ENCODE data around the gene RRP8. TPM values are rescaled to one million over a fixed set of nuclear protein-coding genes. Genes with fewer than 3 reads are reported as not detected.

Gene RRP8
- total and polyA plus RNA-seq, 4 donors, result 3.4 to 37.3 (median 20.5) TPM

DNA sequence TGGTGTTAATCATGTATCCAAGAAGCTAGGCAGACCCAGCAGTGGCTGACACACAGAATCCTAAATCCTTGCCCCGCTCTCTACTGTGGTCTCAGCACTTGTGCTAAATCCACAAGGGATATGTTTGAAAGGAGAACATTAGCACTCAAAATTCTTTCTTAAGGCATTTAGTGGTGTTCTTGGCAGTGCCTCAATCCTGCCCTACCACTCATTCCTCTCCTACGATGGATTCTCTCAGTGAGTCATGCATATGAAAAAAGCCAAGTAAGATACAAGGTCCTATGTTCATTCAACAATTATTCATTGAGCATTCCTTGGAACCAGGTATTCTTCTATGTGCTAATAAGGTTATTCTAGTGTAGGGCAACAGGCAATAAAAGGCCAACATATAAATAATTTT lies 31.2 kb downstream of the RRP8 start:
- Histone ChIP-seq H3K27me3 (ENCODE audit: control insufficient read depth in 1 of 2, insufficient read depth in 2 of 2, low read length in 1 of 2) (no peaks in the 10 kb centered on the region), H3K9me3 (ENCODE audit: control insufficient read depth, low read length) (no peaks in the 10 kb centered on the region), H3K27ac (ENCODE audit: low read depth in 1 of 2, low read length in 2 of 2) (no peak overlapping the region), H3K4me3 (ENCODE audit: low read length in 2 of 2) (no peak overlapping the region), H3K4me1 (ENCODE audit: control insufficient read depth in 1 of 2, insufficient read depth in 2 of 2, low read length in 2 of 2) (no peaks in the 10 kb centered on the region), H3K36me3 (ENCODE audit: control insufficient read depth in 1 of 2, insufficient read depth in 2 of 2, low read length in 1 of 2) (no peaks in the 10 kb centered on the region)
- 32% methylated on average over 2 of the region's 2 CpGs for WGBS, 2 donors
- DNase-seq (no peak), ATAC-seq (ENCODE audit: low FRiP score) (no peak)
- intact Hi-C loops (cut with DNase I), result no loop called here

DNA sequence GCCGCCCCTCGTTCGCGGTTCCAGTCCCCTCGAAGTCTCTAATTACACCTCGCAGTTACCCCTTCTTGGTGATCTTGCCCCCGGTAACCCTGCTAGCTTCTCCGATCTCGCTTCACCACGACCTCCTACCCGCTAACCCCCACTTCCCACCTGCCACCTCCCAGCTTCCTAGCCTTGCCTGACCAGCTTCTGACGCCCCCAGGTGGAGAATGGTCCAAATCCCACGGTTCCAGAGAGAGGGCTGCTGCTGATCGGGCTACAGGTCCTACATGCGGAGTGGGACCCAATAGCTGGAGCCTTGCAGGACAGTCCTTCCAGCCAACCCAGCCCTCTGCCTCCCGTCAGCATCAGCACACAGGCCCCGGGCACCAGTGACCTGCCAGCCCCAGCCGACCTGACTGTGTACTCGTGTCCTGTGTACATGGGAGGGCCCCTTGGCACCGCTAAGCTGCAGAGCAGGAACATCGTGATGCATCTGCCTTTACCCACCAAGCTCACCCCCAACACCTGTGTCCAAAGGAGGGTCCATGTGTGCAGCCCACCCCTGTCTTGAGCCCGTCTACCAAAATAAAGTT lies 31.9 kb downstream of the RRP8 start:
- no peak for ATAC-seq (ENCODE audit: low FRiP score)
- no peaks in the 10 kb centered on the region for H3K27me3 ChIP-seq (ENCODE audit: control insufficient read depth in 1 of 2, insufficient read depth in 2 of 2, low read length in 1 of 2)
- no peak overlapping the region for H3K27ac ChIP-seq (ENCODE audit: low read depth in 1 of 2, low read length in 2 of 2)
- WGBS, 2 donors, result 68 to 78% methylated on average over 22 of the region's 22 CpGs
- peak in 1 of 2 donors; percentile 69 for DNase-seq
- H3K4me3 ChIP-seq (ENCODE audit: low read length in 2 of 2), result no peak overlapping the region
- H3K36me3 ChIP-seq (ENCODE audit: control insufficient read depth in 1 of 2, insufficient read depth in 2 of 2, low read length in 1 of 2), result no peaks in the 10 kb centered on the region
- no peaks in the 10 kb centered on the region for H3K9me3 ChIP-seq (ENCODE audit: control insufficient read depth, low read length)
- intact Hi-C loops (cut with DNase I), result no loop called here
- H3K4me1 ChIP-seq (ENCODE audit: control insufficient read depth in 1 of 2, insufficient read depth in 2 of 2, low read length in 2 of 2), result no peaks in the 10 kb centered on the region

DNA sequence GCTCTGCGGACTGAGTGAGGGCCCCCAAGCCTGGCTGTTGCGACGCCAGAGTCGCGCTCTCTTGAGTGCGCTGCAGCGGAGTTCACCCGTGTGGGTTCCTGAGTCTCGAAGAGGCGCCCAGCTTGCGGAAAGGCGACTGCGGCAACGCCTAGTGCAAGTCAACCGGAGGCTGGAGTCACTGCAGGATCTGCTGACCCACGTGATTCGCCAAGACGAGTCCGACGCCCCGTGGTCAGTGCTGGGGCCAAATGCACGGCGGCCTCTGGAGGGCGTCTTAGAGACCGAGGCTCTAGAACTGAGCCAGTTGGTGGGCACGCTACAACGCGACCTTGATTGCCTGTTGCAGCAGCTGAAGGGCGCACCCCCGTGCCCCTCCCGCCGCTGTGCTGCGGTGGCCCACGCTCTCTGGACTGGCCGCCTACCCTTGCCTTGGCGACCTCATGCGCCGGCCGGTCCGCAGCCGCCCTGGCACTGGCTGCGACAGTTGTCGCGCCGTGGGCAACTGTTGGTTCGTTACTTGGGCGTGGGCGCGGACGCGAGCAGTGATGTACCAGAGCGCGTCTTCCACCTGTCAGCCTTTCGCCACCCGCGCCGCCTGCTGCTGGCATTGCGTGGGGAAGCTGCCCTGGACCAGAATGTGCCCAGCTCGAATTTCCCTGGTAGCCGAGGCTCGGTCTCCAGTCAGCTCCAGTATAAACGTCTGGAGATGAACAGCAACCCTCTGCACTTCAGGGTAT lies 32.6 kb downstream of the RRP8 start:
- WGBS, 2 donors, result 58 to 70% methylated on average over 62 of the region's 62 CpGs
- H3K4me3 ChIP-seq (ENCODE audit: low read length in 2 of 2), result no peak overlapping the region
- DNase-seq (peak in 1 of 2 donors; percentile 69), ATAC-seq (ENCODE audit: low FRiP score) (peak; percentile 27)
- no peaks in the 10 kb centered on the region for H3K36me3 ChIP-seq (ENCODE audit: control insufficient read depth in 1 of 2, insufficient read depth in 2 of 2, low read length in 1 of 2)
- no peaks in the 10 kb centered on the region for H3K9me3 ChIP-seq (ENCODE audit: control insufficient read depth, low read length)
- H3K4me1 ChIP-seq (ENCODE audit: control insufficient read depth in 1 of 2, insufficient read depth in 2 of 2, low read length in 2 of 2), result no peaks in the 10 kb centered on the region
- no peaks in the 10 kb centered on the region for H3K27me3 ChIP-seq (ENCODE audit: control insufficient read depth in 1 of 2, insufficient read depth in 2 of 2, low read length in 1 of 2)
- no peak overlapping the region for H3K27ac ChIP-seq (ENCODE audit: low read depth in 1 of 2, low read length in 2 of 2)
- intact Hi-C loops (cut with DNase I), result no loop called here

DNA sequence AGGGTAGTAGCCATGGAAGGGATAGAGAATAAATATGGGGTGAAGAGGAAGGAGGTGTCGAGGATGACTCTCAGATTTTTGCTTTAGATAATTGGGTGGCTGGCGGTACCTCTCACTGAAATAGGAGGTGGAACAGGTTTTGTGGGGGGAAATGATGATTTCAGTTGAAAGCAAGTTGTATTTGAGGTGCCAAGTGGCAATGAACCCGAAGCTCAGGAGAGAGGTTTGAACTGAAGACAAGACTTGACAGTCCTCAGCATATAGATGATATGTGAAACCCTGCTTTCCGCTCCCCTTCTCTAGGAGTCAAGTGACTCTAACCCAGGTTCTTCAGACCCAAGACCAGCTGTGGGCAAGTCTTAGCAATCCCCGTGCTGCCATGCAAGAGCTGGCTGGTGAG lies 33.7 kb downstream of the RRP8 start:
- intact Hi-C loops (cut with DNase I), result no loop called here
- H3K27ac ChIP-seq (ENCODE audit: low read depth in 1 of 2, low read length in 2 of 2), result no peak overlapping the region
- H3K9me3 ChIP-seq (ENCODE audit: control insufficient read depth, low read length), result no peaks in the 10 kb centered on the region
- DNase-seq, result no peak
- ATAC-seq (ENCODE audit: low FRiP score), result no peak
- no peak overlapping the region for H3K4me3 ChIP-seq (ENCODE audit: low read length in 2 of 2)
- H3K27me3 ChIP-seq (ENCODE audit: control insufficient read depth in 1 of 2, insufficient read depth in 2 of 2, low read length in 1 of 2), result no peaks in the 10 kb centered on the region
- H3K36me3 ChIP-seq (ENCODE audit: control insufficient read depth in 1 of 2, insufficient read depth in 2 of 2, low read length in 1 of 2), result no peaks in the 10 kb centered on the region
- WGBS, 2 donors, result 87 to 97% methylated on average over 5 of the region's 5 CpGs
- no peaks in the 10 kb centered on the region for H3K4me1 ChIP-seq (ENCODE audit: control insufficient read depth in 1 of 2, insufficient read depth in 2 of 2, low read length in 2 of 2)

DNA sequence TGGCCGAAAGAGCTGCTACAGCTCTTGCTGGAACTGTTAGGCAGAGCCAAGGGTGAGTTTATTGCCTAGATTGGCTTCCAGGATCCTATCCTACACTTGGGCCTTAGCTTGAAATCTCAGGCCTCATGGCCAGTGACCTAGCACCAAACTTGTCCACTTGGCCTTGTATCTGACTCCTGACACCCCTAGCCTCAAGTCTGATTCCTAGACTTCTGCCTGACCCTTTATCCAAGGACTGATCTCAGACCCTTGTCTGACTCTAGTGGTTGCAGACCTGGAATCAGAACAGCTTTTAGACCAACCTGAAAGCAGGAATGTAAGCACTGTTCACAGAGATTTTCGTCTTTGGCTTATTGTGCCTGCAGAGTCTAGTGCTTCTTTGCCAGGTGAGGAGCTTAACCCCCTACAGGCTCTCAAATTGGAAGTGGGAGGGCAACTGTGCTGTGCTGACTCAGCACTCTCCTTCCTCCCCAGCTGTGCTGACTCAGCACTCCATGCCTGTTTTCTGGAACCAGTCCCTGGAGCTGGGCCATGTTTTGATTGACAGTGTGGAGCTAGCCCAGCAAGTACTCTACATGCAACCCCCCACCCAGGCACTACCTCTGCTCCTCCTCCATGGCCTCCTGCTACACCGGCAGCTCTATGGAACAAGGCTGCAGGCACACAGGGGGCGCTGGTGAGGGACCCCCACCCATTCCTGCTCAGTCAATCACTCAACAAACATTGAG lies 35.1 kb downstream of the RRP8 start:
- WGBS, 2 donors, result 51 to 54% methylated on average over 4 of the region's 4 CpGs
- Histone ChIP-seq H3K9me3 (ENCODE audit: control insufficient read depth, low read length) (no peaks in the 10 kb centered on the region), H3K27ac (ENCODE audit: low read depth in 1 of 2, low read length in 2 of 2) (no peak overlapping the region), H3K27me3 (ENCODE audit: control insufficient read depth in 1 of 2, insufficient read depth in 2 of 2, low read length in 1 of 2) (no peaks in the 10 kb centered on the region), H3K36me3 (ENCODE audit: control insufficient read depth in 1 of 2, insufficient read depth in 2 of 2, low read length in 1 of 2) (no peaks in the 10 kb centered on the region), H3K4me1 (ENCODE audit: control insufficient read depth in 1 of 2, insufficient read depth in 2 of 2, low read length in 2 of 2) (no peaks in the 10 kb centered on the region), H3K4me3 (ENCODE audit: low read length in 2 of 2) (no peak overlapping the region)
- no peak for ATAC-seq (ENCODE audit: low FRiP score)
- intact Hi-C loops (cut with DNase I), result no loop called here
- DNase-seq, result peak in 1 of 2 donors; percentile 44

DNA sequence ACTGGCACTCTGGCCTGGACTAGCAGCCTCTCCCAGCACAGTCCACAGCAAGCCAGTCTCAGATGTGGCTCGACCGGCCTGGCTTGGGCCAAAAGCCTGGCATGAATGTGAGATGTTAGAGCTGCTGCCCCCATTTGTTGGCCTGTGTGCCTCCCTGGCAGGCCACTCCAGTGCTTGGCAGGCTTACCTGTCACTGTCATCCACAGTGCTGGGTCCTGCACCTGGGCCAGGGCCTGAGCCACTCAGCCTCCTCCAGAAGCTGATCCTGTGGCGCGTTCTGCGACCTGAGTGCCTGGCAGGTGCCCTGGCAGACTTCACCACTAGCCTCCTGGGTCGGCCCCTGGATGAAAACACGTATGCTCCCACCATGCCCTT lies 36.1 kb downstream of the RRP8 start:
- 89 to 91% methylated on average over 7 of the region's 7 CpGs for whole genome bisulfite sequencing, 2 donors
- ATAC-seq (ENCODE audit: low FRiP score) (no peak), DNase-seq (peak in 1 of 2 donors; percentile 71)
- intact Hi-C loops (cut with DNase I), result no loop called here
- Histone ChIP-seq H3K4me1 (ENCODE audit: control insufficient read depth in 1 of 2, insufficient read depth in 2 of 2, low read length in 2 of 2) (no peaks in the 10 kb centered on the region), H3K27me3 (ENCODE audit: control insufficient read depth in 1 of 2, insufficient read depth in 2 of 2, low read length in 1 of 2) (no peaks in the 10 kb centered on the region), H3K27ac (ENCODE audit: low read depth in 1 of 2, low read length in 2 of 2) (no peak overlapping the region), H3K9me3 (ENCODE audit: control insufficient read depth, low read length) (no peaks in the 10 kb centered on the region), H3K36me3 (ENCODE audit: control insufficient read depth in 1 of 2, insufficient read depth in 2 of 2, low read length in 1 of 2) (no peaks in the 10 kb centered on the region), H3K4me3 (ENCODE audit: low read length in 2 of 2) (no peak overlapping the region)

DNA sequence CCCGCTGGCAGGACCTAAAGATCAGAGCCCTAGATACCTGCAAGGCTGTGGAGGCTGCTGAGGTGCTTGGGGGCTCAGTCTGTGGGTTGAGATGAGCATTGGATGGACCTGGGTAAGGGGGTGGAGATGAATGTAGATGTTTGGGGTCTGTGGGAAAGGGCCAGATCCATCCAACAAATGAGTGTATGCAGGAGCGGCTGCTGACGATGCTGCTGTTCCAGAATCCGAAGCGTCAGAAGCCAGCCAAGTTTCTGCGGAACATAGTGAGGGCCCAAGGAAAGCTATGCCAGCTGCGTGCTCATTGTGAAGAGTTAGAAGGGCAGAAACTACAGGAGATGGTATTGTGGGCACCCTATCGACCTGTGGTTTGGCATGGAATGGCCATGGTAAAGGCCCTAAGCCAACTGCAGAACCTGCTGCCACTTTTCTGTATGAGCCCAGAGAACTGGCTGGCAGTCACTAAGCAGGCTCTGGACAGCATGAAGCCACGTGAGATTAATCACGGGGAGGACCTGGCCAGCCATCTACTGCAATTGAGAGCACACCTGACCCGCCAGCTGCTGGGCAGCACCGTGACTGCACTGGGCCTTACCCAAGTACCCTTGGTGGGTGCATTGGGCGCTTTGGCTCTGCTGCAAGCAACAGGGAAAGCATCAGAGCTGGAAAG lies 36.6 kb downstream of the RRP8 start:
- no peak overlapping the region for H3K27ac ChIP-seq (ENCODE audit: low read depth in 1 of 2, low read length in 2 of 2)
- no peak overlapping the region for H3K4me3 ChIP-seq (ENCODE audit: low read length in 2 of 2)
- 87% methylated on average over 13 of the region's 13 CpGs for WGBS, 2 donors
- intact Hi-C loops (cut with DNase I), result no loop called here
- H3K4me1 ChIP-seq (ENCODE audit: control insufficient read depth in 1 of 2, insufficient read depth in 2 of 2, low read length in 2 of 2), result no peaks in the 10 kb centered on the region
- ATAC-seq (ENCODE audit: low FRiP score) (no peak), DNase-seq (peak in 1 of 2 donors; percentile 42)
- H3K36me3 ChIP-seq (ENCODE audit: control insufficient read depth in 1 of 2, insufficient read depth in 2 of 2, low read length in 1 of 2), result no peaks in the 10 kb centered on the region
- H3K9me3 ChIP-seq (ENCODE audit: control insufficient read depth, low read length), result no peaks in the 10 kb centered on the region
- no peaks in the 10 kb centered on the region for H3K27me3 ChIP-seq (ENCODE audit: control insufficient read depth in 1 of 2, insufficient read depth in 2 of 2, low read length in 1 of 2)

DNA sequence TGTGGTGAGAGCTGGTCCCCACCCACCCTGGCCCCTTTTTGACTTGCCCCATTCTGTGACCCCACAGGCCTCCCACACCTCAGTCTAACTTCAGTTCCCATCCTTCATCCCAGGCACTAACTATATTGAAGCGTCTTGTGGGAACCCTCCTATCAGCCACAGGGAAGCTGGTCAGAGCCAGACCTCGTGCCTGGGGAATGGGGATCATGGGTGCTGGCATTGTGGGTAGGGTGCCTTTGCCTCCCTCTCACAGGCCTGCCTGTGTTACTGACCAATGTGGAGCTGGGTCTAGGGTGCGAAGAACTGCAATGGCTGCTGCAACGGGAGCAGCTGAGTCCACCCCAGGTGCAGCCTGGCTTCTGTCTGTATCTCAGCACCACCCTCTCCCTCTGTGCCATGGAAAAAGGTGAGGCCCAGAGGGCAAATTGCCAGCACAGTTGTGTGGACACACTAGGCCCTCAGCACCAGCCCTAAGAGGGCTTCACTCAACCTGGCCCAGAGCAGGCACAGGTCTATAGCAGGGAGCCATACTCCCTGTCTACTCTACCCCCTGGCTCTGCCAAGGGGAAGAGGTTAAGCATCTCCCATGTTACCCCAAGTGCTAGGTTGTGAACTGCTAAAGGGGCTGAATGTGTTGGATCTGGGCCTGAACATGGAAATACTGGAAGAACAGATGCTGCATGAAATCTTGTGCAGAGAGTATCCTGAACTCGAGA lies 37.3 kb downstream of the RRP8 start:
- Histone ChIP-seq H3K27me3 (ENCODE audit: control insufficient read depth in 1 of 2, insufficient read depth in 2 of 2, low read length in 1 of 2) (no peaks in the 10 kb centered on the region), H3K36me3 (ENCODE audit: control insufficient read depth in 1 of 2, insufficient read depth in 2 of 2, low read length in 1 of 2) (no peaks in the 10 kb centered on the region), H3K4me3 (ENCODE audit: low read length in 2 of 2) (no peak overlapping the region), H3K9me3 (ENCODE audit: control insufficient read depth, low read length) (no peaks in the 10 kb centered on the region), H3K4me1 (ENCODE audit: control insufficient read depth in 1 of 2, insufficient read depth in 2 of 2, low read length in 2 of 2) (no peaks in the 10 kb centered on the region), H3K27ac (ENCODE audit: low read depth in 1 of 2, low read length in 2 of 2) (no peak overlapping the region)
- DNase-seq (peak in 1 of 2 donors; percentile 51), ATAC-seq (ENCODE audit: low FRiP score) (no peak)
- 89 to 92% methylated on average over 5 of the region's 5 CpGs for WGBS, 2 donors
- intact Hi-C loops (cut with DNase I), result no loop called here

Measured in aorta (tissue), 5 donors.